ENCODE data around the gene NRARP. TPM values are rescaled to one million over a fixed set of nuclear protein-coding genes. Genes with fewer than 3 reads are reported as not detected.
A peak's percentile ranks its signal among the peaks of the same experiment; 100 is the strongest.

The NRARP gene
- total RNA-seq, 1 donor from 2014 or later = 33.7 TPM

DNA sequence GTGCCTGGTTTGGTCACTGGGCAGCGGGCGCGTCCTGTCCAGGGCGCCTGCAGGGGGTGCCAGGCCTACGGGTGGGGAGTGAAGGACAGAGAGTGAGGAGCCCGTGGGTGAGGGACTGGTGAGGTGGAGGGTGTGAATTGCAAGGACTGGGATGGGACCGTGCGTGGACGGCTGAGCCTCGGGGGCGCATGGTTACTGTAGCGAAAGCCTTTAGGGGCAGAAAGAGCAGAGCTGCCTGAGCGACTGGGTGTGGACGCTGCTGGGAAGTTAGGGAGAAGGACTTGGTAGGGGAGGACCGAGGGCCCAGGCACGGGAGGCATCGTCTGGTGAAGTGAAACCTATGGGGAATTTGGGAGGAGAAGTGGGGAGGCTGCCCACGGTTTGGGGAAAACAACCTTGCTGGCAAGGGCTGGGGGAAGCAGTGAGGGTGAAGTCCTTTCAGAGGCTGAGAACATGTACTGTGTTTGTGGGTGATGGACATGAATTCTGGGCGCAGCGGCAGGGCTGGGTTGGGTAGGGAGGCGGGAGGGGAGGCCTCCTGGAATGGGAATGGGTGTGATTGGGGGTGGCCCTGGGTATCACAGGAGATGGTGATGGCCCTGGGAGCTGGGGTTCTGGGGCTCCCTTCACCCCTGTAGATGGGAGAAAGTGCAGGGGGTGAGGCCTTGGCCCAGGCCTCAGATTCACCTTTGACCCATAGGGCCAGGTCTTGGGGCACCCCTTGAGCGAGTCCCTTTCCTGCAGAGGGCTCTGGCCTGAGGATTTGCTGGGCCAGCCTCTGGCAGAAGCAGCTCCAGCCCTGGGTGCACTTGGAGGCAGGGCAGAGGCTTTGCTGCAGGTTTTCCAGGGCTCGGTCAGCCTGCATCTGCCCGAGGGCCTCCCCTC is 26.2 kb downstream of the NRARP start:
- Mint-ChIP-seq H3K27me3 (ENCODE audit: low read depth) (no peaks in the 10 kb centered on the region), H3K27ac (ENCODE audit: unreplicated experiment) (peak overlapping the region; percentile 43), H3K9me3 (no peaks in the 10 kb centered on the region), H3K36me3 (ENCODE audit: low read depth) (no peaks in the 10 kb centered on the region), H3K4me1 (peaks cover 8% of the 10 kb centered on the region), H3K4me3 (no peak overlapping the region)
- DNase-seq (ENCODE audit: low read depth, low spot score) = no peak
- TF ChIP-seq, protein P1, sequence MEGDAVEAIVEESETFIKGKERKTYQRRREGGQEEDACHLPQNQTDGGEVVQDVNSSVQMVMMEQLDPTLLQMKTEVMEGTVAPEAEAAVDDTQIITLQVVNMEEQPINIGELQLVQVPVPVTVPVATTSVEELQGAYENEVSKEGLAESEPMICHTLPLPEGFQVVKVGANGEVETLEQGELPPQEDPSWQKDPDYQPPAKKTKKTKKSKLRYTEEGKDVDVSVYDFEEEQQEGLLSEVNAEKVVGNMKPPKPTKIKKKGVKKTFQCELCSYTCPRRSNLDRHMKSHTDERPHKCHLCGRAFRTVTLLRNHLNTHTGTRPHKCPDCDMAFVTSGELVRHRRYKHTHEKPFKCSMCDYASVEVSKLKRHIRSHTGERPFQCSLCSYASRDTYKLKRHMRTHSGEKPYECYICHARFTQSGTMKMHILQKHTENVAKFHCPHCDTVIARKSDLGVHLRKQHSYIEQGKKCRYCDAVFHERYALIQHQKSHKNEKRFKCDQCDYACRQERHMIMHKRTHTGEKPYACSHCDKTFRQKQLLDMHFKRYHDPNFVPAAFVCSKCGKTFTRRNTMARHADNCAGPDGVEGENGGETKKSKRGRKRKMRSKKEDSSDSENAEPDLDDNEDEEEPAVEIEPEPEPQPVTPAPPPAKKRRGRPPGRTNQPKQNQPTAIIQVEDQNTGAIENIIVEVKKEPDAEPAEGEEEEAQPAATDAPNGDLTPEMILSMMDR (conservative IDR thresholded peaks at IDR 0.05) = no peak

DNA sequence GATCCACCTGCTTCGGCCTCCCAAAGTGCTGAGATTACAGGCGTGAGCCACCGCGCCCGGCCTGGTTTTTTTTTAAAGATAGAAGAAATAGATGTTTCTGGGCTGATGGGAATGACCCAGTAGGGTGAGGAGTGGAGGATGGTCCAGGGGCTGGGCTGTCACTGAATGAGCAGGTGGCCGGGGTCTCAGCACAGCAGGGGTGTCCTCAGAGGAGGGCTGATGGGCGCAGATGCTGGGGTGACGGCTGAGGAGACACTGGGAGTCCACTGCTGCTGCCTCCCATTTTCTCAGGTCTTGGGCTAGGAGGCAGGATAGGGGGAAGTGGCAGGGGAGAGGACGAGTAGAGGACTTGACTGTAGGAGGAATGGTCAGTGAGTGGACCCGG is 26.9 kb downstream of the NRARP start:
- Mint-ChIP-seq H3K4me1 (peaks cover 8% of the 10 kb centered on the region), H3K27me3 (ENCODE audit: low read depth) (no peaks in the 10 kb centered on the region), H3K9me3 (no peaks in the 10 kb centered on the region), H3K27ac (ENCODE audit: unreplicated experiment) (no peak overlapping the region), H3K36me3 (ENCODE audit: low read depth) (no peaks in the 10 kb centered on the region), H3K4me3 (no peak overlapping the region)
- TF ChIP-seq, protein P1 (conservative IDR thresholded peaks at IDR 0.05) = no peak
- no peak for DNase-seq (ENCODE audit: low read depth, low spot score)

DNA sequence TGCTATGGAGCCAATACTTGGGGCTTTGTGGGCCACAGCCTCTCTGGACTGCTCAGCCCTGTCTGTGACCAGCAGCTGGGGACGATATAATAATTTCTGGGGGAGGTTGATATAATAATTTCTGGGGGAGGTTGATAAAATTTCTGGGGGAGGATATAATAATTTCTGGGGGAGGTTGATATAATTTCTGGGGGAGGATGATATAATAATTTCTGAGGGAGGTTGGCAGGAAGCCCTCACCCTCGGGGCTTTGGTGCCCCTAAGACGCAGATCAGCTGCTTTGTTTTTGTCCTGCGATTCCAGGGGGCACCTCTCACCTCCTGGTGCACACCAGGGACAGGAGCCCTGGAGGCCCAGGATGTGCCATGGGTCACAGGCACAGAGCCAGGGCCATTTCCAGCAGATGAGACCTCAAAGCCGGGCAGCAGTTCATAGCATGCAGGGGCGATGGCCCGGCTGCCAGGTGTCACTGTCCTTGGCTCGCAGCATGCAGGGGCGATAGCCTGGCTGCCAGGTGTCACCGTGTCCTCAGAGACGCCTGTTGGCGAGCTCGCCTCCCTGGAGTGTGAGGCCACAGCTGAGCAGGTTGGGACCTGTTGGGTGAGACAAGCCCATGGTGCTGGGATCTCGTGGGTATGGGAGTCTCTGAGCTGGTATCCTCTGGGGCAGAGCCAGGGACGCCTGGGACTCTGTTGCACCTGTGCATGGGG is 28.3 kb downstream of the NRARP start:
- Mint-ChIP-seq H3K36me3 (ENCODE audit: low read depth) (peaks cover 2% of the 10 kb centered on the region), H3K4me3 (no peak overlapping the region), H3K9me3 (no peaks in the 10 kb centered on the region), H3K4me1 (peaks cover 9% of the 10 kb centered on the region), H3K27ac (ENCODE audit: unreplicated experiment) (no peak overlapping the region), H3K27me3 (ENCODE audit: low read depth) (no peaks in the 10 kb centered on the region)
- TF ChIP-seq, protein P1 (conservative IDR thresholded peaks at IDR 0.05) = no peak
- no peak for DNase-seq (ENCODE audit: low read depth, low spot score)

DNA sequence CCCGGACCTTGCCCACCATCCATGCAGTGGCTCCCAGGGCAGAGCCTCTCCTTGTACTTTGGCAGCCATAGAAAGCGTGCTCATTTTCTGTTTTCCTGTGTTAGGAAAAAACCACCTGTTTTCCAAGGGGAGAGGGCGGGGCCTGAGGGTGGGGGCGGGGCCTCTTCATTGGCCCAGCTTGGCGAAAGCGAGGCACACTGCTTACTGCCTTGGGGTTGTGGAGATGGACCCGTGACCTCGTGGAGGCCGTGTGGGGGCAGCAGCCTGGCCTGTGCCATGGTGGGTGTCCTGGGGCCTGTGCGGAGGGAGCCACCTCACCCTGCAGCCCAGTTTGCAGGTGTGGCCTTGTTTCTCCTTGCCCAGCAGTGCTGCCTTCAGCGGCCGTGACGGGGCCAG is 29.0 kb downstream of the NRARP start:
- H3K4me3 Mint-ChIP-seq = no peak overlapping the region
- no peak overlapping the region for H3K27ac Mint-ChIP-seq (ENCODE audit: unreplicated experiment)
- no peaks in the 10 kb centered on the region for H3K27me3 Mint-ChIP-seq (ENCODE audit: low read depth)
- TF ChIP-seq, protein P1 (conservative IDR thresholded peaks at IDR 0.05) = no peak
- no peaks in the 10 kb centered on the region for H3K9me3 Mint-ChIP-seq
- H3K36me3 Mint-ChIP-seq (ENCODE audit: low read depth) = peaks cover 6% of the 10 kb centered on the region
- peaks cover 13% of the 10 kb centered on the region for H3K4me1 Mint-ChIP-seq
- no peak for DNase-seq (ENCODE audit: low read depth, low spot score)

DNA sequence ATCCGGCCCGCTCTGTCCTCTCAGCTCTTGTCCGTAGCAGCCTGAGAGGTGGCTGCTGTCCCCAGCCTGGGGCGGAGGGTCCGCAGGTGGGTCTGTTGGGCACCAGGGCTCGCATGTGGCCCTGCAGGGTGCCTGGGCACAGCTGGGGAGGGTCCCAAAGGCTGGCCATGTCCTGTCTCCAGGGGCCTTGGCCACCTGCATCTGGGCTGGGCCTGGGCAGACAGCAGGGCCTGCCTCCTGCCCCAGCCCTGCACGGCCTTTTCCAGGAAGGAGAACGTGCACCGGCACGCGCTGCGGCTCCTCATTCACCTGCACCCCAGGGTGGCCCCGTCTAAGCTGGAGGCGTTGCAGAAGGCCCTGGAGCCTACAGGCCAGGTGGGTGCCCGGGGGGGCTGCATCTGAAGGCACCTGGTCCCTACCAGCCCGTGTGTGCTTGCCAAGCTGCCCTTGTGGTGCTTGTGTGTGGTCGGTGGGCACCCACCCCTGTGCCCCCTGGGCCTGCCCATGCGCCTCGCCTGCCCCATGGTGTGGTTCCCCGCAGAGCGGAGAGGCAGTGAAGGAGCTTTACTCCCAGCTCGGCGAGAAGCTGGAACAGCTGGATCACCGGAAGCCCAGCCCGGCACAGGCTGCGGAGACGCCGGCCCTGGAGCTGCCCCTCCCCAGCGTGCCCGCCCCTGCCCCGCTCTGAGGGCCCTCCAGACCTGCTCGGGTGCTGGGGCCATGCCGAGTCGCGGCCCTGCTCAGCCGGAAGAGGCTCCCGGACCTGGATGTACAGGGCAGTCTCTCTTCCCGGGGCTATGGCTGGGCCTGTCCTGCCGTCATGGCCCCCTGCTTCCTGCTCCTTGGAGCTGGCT is 29.6 kb downstream of the NRARP start:
- H3K4me3 Mint-ChIP-seq = no peak overlapping the region
- H3K27me3 Mint-ChIP-seq (ENCODE audit: low read depth) = no peaks in the 10 kb centered on the region
- peaks cover 13% of the 10 kb centered on the region for H3K4me1 Mint-ChIP-seq
- DNase-seq (ENCODE audit: low read depth, low spot score) = no peak
- H3K9me3 Mint-ChIP-seq = no peaks in the 10 kb centered on the region
- TF ChIP-seq, protein P1 (conservative IDR thresholded peaks at IDR 0.05) = no peak
- H3K27ac Mint-ChIP-seq (ENCODE audit: unreplicated experiment) = no peak overlapping the region
- H3K36me3 Mint-ChIP-seq (ENCODE audit: low read depth) = peaks cover 6% of the 10 kb centered on the region
